ENCODE measurements around the gene PFKFB4.
A peak's percentile ranks its signal among the peaks of the same experiment; 100 is the strongest.

Gene PFKFB4

DNA sequence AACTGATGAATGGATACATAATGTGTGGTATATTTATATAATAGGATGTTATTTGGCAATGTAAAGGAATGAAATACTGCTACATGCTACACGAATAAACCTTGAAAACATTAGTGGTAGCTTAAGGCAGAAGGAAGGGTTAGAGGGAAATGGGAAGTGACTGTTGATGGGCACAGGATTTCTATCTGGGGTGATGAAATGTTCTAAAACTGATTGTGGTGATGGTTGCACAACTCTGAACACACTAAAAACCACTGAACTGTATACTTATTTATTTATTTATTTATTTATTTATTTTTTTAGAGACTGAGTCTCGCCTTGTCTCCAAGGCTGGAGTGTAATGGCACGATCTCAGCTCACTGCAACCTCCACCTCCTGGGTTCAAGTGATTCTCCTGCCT lies 27.8 kb downstream of the PFKFB4 start:
- DNase-seq: no peak

DNA sequence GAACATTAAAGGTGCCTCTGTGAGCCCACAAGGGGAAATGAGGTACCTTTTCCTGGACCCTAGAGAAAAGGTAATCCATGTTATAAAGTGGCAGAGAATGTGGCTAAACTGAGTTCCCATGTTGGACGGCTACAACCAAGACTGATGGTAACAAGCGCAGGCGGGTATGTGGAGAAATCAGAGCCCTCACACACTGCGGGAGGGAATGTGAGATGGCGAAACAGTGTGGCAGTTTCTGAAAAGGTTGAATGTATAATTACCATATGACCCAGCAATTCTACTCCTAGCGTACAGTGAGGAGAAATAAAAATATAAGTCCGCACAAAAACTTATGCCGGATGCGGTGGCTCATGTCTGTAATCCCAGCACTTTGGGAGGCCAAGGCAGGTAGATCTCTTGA lies 28.6 kb downstream of the PFKFB4 start:
- DNase-seq: no peak

DNA sequence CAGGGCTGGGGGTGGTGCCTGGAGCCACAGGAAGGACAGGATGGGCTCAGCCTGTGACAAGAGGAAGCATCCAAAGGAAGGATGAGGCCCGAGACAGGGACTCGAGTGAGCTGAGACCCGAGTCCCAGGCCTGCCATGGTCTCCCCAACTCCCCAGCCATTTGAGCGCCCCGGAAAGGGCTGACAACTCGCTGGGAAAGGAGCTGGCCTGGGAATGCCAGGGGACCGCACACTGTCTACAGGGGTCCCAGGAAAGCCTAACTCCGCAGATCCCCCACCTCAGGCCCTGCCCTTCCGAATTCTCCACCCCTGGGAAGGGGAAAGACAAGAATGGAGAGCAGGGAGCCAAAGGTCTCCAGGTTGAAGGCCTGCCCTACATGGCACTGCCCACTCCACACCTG lies 31.6 kb downstream of the PFKFB4 start:
- DNase-seq: no peak

DNA sequence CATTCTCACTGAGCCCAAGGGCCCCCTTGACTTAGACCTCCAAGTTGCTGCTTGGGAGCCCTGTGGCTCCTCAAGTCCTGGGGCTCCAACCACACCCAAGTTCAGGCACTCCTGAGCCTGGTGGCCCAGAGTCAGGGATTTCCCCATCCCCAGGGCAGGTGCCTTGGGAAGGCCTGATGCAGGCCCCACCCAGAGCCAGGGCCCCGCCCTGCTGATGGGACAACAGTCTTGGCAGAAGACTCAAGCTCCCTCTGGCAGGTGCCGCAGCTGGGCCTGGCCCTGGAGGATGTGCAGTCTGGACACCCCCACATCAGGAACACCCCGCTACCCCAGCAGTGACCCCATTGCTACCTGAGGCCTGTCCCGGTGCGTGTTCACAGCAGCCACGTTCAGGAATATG lies 35.0 kb downstream of the PFKFB4 start:
- no peak for DNase-seq

DNA sequence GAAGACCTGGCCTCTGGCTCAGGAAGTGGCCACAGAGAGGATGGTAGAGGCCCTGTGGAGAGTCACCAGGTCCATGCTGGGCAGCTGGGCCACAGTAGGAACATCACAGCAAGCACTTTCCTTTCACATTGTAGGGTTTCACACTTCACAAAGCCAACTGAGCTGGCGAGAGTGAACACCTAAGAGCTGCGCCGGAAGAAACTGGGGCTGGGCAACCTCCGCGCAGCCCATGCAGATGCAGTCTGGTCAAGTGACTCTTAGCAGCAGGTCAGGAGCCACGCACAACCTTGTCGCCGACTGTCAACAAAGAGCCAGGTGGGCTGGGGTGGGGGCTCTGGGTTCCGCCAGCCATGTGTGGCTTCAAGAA lies 37.3 kb downstream of the PFKFB4 start:
- DNase-seq: no peak

DNA sequence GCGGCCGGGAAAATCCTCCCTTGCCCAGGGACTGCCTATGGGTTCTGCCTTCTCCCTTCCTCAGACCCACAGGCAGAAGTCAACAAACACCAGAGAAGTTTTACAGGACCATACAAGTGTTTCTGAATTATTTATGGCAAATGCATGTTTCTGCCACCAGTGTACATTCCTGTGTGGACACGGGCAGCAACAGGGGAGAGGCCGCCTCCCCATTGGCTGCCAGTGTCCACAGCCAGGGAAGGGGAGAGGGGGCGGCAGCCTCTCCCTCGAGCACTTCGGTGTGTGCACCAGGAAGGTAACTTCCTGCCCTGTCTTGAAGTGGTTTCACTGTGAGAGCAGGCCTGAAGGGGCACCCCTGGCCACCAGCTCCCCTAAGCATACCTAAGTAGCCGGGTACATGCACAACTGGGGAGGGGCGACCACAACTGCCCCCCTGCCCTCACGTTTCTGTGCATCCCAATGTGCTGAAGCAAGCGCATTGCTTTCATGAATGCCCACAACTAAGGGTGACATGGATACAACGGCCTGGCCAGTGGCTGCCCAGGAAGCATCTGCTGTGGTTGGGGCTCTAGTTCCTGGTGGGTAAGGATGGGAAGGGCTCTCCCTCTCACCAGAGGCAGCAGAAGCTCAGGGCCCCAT lies 37.8 kb downstream of the PFKFB4 start:
- DNase-seq: no peak

DNA sequence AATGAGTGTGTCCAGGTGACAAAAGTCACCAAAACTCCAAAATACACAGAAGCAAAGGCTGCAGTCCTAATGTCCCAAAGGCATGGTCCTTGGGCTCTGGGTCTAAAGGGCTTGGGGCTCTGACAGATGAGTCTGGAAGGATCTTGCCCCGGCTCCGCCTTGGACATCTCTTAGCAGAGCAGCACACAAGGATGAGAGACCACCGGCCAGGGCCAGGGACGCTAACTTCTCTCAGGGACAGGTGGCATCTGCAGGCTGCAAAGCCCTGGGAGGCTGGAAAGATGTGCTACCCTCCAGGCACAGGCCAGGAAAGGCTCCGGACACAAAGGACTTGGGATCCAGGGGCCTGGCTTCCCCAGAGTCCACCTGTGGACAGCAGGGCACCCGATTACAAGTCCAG lies 38.5 kb downstream of the PFKFB4 start:
- DNase-seq: no peak

DNA sequence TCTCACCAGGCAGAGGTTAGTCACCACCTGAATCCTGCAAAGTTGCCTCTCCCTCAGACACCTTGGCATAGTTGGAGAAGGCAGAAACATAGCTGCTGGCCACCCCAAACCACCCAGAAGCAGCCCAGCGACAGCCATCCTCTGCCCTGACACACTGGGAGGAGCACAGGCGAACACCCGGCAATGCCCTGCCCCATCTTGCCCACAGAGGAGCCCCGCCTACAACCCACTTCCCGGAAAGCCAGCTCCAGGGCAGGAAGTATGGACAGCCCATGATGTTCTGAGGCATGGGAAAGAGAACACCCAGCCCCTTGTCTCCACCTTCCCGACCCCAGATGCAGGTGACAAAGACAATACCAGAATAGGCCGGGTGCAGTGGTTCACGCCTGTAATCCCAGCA lies 40.0 kb downstream of the PFKFB4 start:
- no peak for DNase-seq

DNA sequence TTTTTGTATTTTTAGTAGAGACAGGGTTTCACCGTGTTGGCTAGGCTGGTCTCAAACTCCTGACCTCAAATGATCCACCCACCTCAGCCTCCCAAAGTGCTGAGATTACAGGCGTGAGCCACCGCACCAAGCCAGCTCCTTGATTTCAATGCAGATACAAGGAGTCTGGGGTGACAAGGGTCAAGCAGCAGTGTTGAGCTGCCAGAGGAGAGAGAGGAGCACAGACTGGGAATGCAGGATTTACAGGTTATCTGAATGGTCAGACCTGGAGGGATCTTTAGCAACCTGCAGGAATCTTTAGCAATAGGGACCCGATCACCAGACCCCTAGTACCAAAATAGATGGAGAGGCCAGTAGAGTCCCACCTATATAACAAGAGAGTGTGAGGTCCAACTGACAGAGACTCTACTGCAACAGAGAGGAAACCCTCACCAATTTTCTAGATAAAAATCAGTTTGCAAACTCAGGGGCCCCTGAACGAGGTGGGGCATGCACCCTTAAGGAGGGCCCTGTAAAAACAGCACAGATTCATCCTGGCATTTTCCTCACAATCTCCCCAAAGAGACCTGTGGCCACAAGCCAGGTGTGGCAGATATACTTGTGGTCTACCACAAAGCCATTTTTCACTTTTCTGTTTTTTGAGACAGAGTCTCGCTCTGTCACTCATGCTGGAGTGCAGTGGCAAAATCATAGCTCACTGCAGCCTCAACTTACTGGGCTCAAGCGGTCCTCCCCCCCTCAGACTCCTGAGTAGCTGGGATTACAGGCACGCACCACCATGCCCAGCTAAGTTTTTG lies 42.0 kb downstream of the PFKFB4 start:
- DNase-seq: no peak

DNA sequence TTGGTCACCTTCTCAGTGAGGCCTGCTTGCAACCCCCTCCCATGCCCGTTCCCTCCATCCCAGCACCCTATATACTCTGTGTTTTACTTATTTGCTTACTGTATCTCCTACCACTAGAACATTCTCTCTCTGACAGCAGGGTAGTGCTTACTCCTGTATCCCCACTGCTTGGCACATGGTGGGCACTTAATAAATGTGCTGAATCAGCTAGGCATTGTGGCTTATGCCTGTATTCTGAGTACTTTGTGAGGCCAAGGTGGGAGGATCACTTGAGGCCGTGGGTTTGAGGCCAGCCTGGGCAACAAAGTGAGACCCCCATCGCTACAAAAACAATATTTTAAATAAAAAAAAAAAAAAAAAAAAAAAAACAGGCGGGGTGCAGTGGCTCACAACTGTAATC lies 45.1 kb downstream of the PFKFB4 start:
- no peak for DNase-seq

DNA sequence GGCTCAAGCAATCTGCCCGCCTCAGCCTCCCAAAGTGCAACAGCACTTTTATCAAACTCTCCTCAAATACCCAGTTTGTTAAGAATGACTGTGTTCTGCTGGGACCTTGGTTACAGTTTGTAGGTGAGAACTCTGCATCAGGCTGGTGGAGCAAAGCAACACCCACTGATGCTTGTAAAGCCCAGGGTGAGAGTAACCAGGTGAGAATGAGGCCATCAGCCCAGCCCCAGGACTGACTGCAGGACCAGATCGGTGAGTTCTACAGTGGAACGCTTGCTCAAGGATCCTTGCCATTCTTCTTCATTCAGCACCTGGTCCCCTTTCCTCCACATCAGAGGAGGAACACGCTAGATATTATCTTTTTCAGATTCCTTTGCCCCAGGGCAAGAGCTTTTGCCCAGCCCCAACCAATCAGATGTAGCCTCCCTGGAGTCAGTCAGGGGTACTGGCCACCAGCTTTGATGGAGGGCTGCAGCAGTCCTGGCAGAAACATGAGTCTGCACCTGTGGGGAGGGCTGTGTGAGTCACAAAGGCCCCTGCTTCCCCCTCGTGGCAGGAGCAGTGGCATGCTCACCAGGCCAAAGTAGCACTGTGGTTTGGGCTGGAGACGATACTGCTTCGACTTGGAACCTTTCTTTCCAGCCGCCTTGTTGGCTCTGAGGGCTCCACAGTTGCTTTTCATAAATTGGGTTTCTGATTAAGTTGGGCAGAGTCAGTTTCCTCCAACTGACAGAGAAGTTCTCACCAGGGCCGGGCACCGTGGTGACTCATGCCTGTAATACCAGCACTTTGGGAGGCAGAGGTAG lies 49.1 kb downstream of the PFKFB4 start:
- DNase-seq: peak; percentile 18 to 61

DNA sequence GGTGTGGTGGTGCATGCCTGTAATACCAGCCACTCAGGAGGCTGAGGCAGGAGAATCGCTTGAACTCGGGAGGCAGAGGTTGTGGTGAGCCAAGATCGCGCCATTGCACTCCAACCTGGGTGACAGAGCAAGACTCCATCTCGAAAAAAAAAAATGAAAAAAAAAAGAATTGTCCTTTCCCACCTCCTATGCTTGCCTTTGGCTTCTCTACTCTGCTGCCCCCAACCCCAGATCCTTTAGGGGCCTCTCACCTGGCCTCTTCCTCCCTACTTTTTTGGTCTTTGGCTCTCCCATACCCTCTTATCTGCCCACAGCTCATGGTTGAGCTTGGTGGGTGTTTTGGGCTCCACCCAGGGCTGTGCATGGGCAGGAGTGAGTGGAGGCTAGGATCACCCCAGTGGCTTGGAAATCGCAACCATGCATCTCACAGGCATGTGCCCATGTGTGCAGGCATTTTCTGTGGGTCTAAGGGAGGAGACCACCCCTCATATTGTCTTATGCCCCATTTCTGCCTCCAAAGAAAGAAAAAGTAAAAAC lies 50.6 kb downstream of the PFKFB4 start:
- no peak for DNase-seq

DNA sequence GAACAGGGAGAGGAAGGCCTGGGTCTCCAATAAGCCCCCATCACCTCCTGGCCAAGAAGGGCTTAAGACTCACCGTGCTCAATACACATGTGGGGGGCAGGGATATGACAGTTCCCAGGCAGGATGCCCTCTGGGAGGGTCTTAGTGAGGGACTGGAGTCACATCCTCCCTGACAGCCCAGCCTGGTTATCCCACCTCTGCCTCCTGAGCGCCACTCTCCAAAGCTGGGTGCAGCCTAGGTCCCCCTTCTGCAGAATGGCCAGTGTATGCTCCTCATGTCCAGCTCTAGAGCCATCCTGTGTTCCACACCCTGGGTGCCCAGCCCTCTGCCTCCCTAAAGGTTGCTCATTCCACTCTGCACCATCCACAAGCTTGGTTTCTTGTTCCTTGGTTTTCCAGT lies 51.5 kb downstream of the PFKFB4 start:
- no peak for DNase-seq

DNA sequence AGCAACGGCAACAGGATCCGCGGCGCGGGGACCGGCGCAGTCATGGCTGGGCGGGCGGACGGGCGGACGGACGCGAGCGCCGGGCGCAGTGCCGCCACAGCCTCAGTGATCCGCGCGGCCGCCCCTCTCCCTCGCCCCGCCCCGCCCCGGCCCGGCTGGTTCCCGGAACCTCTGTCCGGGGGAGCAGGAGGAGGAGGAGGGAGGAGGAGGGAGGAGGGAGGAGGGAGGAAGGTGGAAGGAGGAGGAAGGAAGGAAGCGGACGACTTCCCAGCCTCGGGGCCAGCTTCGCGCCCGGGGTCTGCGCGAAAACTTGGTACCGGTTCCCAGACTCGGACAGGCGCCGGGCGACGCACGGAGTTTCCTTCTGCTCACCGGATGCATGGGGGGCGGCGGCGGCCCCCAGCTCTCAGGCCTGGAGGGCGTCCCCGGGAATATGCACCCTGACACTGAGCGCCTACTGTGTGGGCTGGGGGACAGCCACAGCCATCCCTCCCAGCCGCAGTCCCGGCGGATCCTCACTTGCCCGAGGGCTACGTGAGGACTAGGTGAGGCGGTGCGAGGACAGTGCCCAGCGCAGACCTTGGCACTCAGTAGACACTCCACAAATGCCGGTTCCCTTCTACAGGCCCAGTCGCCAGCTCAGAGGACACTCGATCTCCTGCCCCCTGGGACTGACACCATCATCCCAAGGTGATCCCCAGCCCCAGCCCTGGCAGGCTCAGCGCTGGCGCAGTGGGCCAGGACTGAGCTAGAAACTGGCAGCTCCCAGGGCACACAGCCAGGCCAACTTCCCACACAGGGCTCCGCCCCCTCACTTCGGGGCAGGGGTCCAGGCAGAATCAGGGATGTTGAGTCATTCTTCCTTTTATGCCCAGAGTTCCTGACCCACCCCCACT lies 52.3 kb downstream of the PFKFB4 start, which contains the start of gene SHISA5:
TSS of gene SHISA5 (minus strand) at position 124 of the 896 bp plus-strand sequence. CDS start at position 44, 80 bp downstream.
- DNase-seq: no peak

DNA sequence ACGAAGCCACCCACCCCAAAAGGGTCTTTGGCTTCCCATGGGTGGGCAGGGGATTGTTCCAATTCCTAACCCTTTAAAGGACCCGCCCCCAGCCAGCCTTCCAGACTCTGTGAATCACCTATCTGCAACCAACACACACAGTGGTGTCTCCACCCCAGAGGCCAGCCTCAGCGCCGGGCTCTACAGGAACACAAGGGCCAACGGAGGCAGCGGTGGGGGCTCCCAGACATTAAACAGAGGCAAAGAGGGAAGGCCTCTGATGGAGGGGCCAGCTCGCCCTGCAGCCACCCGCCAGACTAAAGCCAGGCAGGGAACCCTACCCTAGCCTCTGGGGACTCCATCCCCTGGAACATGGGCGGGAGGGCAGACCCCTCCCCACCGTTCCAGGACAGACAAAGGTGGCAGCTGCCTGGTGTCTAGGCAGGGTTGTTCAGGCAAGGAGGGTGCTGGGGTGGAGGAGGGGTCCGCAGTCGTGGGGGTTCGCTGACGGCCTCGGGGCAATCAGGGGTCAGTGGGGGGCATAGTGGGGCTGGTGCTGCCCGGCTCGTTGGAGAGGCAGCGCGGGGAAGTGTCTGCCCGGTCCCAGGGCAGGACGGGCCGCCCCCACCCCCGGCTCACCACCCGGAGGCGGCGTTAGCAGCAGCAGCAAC lies 53.1 kb downstream of the PFKFB4 start:
- no peak for DNase-seq

DNA sequence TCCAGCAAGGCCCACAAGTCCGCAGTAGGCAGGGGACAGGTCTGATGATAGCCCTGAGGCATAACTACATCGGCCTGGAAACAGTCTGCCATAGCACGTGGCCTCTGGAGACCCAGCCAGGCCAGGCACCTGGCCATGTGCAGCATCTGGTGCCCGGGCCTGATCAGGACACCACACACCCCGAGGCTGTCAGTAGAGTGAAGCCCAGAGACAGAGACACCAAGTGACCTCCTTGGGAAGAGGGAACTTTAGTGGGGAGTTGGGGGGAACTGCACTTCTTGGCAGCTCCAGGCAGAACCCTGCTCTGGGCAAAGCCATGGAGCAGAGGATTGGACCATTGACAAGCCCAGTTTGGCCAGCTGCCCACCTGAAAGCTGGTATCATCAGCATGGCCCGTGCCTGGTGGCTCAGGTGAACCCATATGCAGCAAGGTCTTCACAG lies 53.9 kb downstream of the PFKFB4 start:
- DNase-seq: no peak

DNA sequence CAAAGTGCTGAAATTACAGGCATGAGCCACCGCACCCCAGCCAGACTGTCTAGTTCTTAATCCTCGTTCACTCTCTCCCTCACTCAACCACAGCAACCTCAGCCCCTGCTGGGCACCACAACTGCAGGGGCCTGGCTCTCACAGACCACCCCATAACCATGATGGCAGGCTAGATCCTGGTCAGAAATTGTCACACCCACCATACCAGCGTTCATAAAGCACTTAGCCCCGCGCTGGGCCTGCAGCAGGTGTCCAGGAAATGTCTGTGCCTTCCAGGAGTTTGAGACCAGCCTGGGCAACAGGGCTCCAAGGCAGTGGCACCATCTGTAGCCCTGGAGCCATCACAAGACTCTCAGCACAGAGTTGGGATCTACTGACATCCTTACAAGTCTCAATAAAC lies 54.5 kb downstream of the PFKFB4 start:
- DNase-seq: no peak

DNA sequence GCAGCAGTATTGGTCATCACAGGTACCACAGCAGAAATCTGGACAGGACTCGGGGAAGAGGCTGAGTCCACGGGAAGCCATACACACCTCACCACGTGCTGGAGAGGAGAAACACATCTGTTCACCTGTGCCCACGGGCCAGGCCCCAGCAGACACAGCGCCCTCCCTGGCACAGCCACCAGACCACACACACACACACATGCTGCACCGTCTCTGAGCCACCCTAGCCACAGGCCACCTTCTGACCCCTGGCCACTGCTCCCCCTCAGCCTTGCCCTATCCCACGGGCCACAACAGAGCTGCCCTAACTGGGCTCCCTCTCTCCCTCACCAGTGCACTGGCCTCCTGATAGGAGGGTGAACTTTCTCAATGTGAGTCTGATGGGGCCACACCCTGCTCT lies 55.4 kb downstream of the PFKFB4 start:
- DNase-seq: no peak

DNA sequence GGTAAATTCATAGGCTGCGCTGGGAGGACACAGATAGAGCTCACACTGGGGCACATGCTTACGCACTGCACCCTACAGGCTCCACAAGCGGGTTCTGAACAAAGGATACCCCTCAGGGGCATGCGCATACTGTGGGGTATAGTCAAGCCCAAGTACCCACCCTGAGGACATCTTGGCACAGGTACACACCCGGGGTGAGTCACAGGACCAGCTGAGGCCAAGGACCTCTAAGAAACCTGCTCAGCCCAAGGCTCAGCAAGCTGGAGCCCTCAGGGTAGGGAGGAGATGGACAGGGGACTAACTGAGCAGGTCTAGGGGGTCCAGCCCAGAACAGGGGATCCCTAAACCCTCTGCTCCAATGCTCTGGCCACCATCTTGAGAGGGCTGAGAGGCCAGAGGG lies 55.9 kb downstream of the PFKFB4 start:
- no peak for DNase-seq

DNA sequence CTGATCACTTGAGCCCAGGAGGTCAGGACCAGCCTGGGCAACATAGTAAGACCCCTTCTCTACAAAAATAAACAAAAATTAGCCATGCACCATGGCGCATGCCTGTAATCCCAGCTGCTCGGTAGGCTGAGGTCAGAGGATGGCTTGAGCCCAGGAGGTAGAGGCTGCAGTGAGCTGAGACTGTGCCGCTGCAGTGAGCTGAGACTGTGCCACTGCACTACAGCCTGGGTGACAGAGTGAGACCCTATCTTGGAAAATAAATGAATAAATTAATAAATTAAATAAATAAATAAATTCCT lies 63.5 kb downstream of the PFKFB4 start:
- no peak for DNase-seq

DNA sequence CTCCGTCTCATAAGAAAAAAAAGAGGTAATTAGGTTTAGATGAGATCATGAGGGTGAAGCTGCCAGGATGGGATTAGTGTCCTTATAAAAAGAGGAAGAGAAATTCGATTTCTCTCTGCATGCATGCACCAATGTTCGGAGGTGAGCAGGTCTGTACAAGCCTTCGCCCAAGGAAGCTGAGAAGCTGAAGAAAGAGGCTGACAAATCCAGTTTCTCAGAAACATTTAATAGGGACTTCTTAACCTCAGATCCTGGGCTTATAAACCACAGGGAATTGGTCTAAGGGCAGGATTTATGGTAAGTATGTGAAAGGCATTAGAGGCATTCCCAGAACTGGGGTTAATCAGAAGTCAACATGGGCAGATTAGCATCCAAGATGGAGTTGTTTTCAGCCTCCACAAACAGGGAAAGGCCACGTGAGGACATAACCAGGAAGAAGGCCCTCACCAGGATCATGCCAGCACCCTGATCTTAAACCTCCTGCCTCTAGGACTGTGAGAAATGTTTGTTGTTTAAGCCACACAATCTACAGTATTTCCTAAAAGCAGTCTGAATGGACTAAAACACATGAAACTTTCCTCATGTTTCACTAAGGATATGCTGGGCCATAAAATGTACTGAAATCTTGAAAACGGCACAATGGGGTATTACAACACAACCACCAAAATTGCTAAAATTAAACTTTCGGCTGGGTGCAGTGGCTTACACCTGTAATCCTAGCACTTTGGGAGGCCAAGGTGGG lies 64.0 kb downstream of the PFKFB4 start:
- DNase-seq: no peak
